A673 (cell line): ENCODE results near the gene SATB2. TPM values are rescaled to one million over a fixed set of nuclear protein-coding genes. Genes with fewer than 3 reads are reported as not detected.

Experiments used
- BruUV-seq: library from RNA; stranded (reverse); fragments of 400-500 nt; replicated peaks from 2 replicates; lab custom pipeline; 2021; lab: Mats Ljungman, UMichigan
- CTCF ChIA-PET: fragments of 300-600 bp; sonication (Branson Sonifier 250); formaldehyde crosslinking; loops from one replicate; lab custom pipeline; 2022; ENCODE audit warnings: antibody characterized with exemption; lab: Charles Lee
- POLR2A ChIA-PET: fragments of 300-600 bp; sonication (Branson Sonifier 250); formaldehyde crosslinking; loops from one replicate; lab custom pipeline; 2022; ENCODE audit warnings: antibody characterized with exemption; ENCODE audit not compliant: low non-redundant PET; lab: Charles Lee
- DNase-seq: peaks from one replicate; pipeline ENCODE4 v3.0.0-alpha.2; 2015; ENCODE audit warnings: low spot score
- H3K27ac ChIP-seq: fragments of 200-600 bp; sonication (generic); 2 replicates; pipeline ENCODE4 v1.5.1; 2016; ENCODE audit warnings: mixed run types, low read depth, mild to moderate bottlenecking, mixed read lengths, antibody characterized with exemption, low read length; ENCODE audit not compliant: poor library complexity, severe bottlenecking
- H3K27me3 ChIP-seq: fragments of 200-600 bp; sonication (generic); replicated peaks from 2 replicates; pipeline ENCODE4 v1.6.1; 2017; ENCODE audit warnings: mixed run types, low read depth, mild to moderate bottlenecking, mixed read lengths, antibody characterized with exemption, low read length; ENCODE audit not compliant: insufficient read depth, poor library complexity
- H3K36me3 ChIP-seq: fragments of 200-600 bp; sonication (generic); 2 replicates; pipeline ENCODE4 v1.6.1; 2016; ENCODE audit warnings: mixed run types, mild to moderate bottlenecking, mixed read lengths, antibody characterized with exemption, low read length; ENCODE audit not compliant: insufficient read depth, poor library complexity, severe bottlenecking
- H3K4me1 ChIP-seq: fragments of 200-600 bp; sonication (generic); 2 replicates; pipeline ENCODE4 v1.6.1; 2017; ENCODE audit warnings: mixed run types, mild to moderate bottlenecking, mixed read lengths, antibody characterized with exemption, low read length; ENCODE audit not compliant: insufficient read depth, poor library complexity, severe bottlenecking
- H3K4me3 ChIP-seq: fragments of 200-600 bp; sonication (generic); 2 replicates; pipeline ENCODE4 v1.5.1; 2016; ENCODE audit warnings: low read depth, mixed run types, mild to moderate bottlenecking, mixed read lengths, low read length; ENCODE audit not compliant: poor library complexity, severe bottlenecking
- H3K9me3 ChIP-seq: fragments of 200-600 bp; sonication (generic); 2 replicates; pipeline ENCODE4 v1.6.1; 2016; ENCODE audit warnings: mixed run types, low read depth, mild to moderate bottlenecking, mixed read lengths, antibody characterized with exemption, low read length; ENCODE audit not compliant: poor library complexity, severe bottlenecking
- EZH2 ChIP-seq: fragments of 200-600 bp; sonication (generic); IDR thresholded peaks from 2 replicates; pipeline ENCODE4 v1.6.1; 2017; ENCODE audit warnings: borderline replicate concordance, low read depth, mild to moderate bottlenecking, mixed read lengths, antibody characterized with exemption, low read length; ENCODE audit not compliant: poor library complexity, severe bottlenecking
- intact Hi-C: fragments of 100-400 bp; cut with micrococcal nuclease; formaldehyde crosslinking; loops from one replicate; pipeline ENCODE4 v1.10.0; 2022; ENCODE audit not compliant: unreplicated experiment
- total RNA-seq: library from RNA; stranded (reverse); gene quantifications from 2 replicates; pipeline ENCODE4 v1.2.3, GENCODE V29; 2021
- TF ChIP-seq, protein P1 (sequence below): fragments of 300-800, 200-600 bp; sonication (generic); conservative IDR thresholded peaks from 2 replicates; pipeline ENCODE4 v1.5.1; 2017; ENCODE audit warnings: low read depth, mild to moderate bottlenecking, antibody characterized with exemption, low read length, moderate library complexity, mixed read lengths

SATB2 gene
- total RNA-seq, 1 experiment from 2014 or later = 23.2 TPM

DNA sequence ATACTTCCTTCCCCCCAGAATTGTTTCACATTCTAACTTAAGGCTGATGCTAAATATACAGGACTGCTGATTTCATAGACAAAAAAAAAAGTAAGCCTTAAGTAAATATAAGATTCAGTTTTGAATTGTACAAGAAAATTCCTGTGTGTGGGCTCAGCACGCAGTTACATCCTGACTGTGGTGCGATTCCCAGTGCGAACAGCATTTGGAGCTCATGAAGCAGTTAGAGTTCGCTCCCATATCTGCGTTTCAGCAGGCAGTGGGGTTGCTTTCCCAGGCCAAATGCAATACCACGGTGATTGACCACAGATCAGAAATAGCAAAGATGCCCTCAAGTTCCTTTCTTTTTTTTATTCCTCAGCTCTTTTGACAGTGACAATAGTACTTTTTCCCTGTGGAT lies 75.6 kb downstream of the SATB2 start:
- ChIA-PET CTCF (no interaction called here), POLR2A (no interaction called here)
- Histone ChIP-seq H3K4me3 (no peak overlapping the region), H3K27me3 (no peaks in the 10 kb centered on the region), H3K9me3 (no peaks in the 10 kb centered on the region), H3K4me1 (no peaks in the 10 kb centered on the region), H3K27ac (no peak overlapping the region), H3K36me3 (no peaks in the 10 kb centered on the region)
- no peak for TF ChIP-seq EZH2
- TF ChIP-seq, protein P1, sequence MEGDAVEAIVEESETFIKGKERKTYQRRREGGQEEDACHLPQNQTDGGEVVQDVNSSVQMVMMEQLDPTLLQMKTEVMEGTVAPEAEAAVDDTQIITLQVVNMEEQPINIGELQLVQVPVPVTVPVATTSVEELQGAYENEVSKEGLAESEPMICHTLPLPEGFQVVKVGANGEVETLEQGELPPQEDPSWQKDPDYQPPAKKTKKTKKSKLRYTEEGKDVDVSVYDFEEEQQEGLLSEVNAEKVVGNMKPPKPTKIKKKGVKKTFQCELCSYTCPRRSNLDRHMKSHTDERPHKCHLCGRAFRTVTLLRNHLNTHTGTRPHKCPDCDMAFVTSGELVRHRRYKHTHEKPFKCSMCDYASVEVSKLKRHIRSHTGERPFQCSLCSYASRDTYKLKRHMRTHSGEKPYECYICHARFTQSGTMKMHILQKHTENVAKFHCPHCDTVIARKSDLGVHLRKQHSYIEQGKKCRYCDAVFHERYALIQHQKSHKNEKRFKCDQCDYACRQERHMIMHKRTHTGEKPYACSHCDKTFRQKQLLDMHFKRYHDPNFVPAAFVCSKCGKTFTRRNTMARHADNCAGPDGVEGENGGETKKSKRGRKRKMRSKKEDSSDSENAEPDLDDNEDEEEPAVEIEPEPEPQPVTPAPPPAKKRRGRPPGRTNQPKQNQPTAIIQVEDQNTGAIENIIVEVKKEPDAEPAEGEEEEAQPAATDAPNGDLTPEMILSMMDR = no peak
- BruUV-seq = no TSS peak
- intact Hi-C loops = no loop called here
- DNase-seq = no peak

DNA sequence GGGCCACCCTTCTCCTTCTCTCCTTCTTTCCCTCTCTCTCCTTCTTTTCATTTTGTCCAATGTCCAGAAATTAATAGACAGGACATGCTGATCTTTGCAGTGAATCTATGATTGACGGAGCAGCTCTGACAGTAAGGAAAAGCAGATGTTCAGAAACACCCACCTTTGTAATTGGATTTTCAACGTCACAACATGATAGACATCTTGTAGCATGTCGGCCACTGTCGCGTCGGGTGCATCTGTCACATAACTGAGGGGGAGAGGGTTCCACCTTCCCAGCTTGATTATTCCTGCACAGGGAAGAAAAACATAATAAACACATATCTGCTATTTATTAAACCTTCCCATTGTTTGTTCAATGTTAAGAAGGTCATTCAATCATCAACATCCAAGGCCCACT lies 76.2 kb downstream of the SATB2 start:
- no peak for DNase-seq
- intact Hi-C loops = no loop called here
- Histone ChIP-seq H3K4me1 (no peaks in the 10 kb centered on the region), H3K9me3 (no peaks in the 10 kb centered on the region), H3K36me3 (no peaks in the 10 kb centered on the region), H3K27me3 (no peaks in the 10 kb centered on the region), H3K27ac (no peak overlapping the region), H3K4me3 (no peak overlapping the region)
- ChIA-PET CTCF (no interaction called here), POLR2A (no interaction called here)
- TF ChIP-seq, protein P1 = no peak
- TF ChIP-seq EZH2 = no peak
- no TSS peak for BruUV-seq

DNA sequence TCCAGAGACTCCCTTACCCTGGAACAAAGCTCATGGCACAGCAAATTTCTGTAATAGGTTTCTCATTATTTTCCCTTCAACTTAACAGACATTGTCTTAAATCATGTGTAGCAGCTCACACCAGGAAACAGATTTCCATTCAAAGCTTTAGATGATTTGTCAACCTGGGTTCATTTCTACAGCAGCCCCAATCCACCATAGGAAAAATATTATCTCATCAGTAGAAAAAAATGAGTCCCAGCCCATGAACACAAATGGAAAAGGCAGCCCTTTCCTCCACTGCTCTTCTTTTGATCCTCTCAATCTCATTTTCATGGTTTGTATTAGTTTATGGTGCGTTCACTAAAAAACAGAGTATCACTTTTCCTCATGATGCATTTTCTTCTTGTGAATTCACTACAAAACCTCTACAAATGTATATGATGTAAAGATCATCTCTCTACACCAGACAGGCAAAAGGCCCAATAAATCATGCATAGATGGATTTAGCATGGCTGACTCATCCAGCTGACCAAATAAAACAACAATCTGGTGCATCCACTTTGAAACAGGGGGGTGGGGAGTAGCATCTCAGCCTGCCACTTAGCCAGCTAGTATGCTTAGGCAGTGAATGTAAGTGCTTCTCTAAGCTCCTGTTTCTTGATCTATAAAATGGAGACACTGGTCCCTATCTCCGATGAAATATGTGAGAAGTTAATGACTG lies 78.6 kb downstream of the SATB2 start:
- H3K27me3 ChIP-seq = no peaks in the 10 kb centered on the region
- no peaks in the 10 kb centered on the region for H3K36me3 ChIP-seq
- TF ChIP-seq EZH2 = no peak
- TF ChIP-seq, protein P1 = no peak
- peak; percentile 9 for DNase-seq
- no peak overlapping the region for H3K27ac ChIP-seq
- CTCF ChIA-PET = no interaction called here
- H3K9me3 ChIP-seq = no peaks in the 10 kb centered on the region
- BruUV-seq = no TSS peak
- POLR2A ChIA-PET = no interaction called here
- intact Hi-C loops = no loop called here
- H3K4me1 ChIP-seq = no peaks in the 10 kb centered on the region
- no peak overlapping the region for H3K4me3 ChIP-seq
